Stimulated activated naive CD8-positive, alpha-beta T cell treated with anti-CD3 and anti-CD28 coated beads, Interleukin-15, Interleukin-2, amounts not matched to agents 100 ng/mL and 50 ng/mL, for 24 hours (primary cell): ENCODE results near the gene CNTN5.

ENCODE experiments used
- H3K27ac Mint-ChIP-seq: one replicate; pipeline ENCODE4 v1.8.0; 2021; ENCODE audit warnings: mild to moderate bottlenecking, mixed read lengths
- H3K27me3 Mint-ChIP-seq: one replicate; pipeline ENCODE4 v1.8.0; 2021; ENCODE audit warnings: mixed read lengths
- H3K36me3 Mint-ChIP-seq: one replicate; pipeline ENCODE4 v1.8.0; 2021; ENCODE audit warnings: low read depth, mixed read lengths
- H3K4me1 Mint-ChIP-seq: one replicate; pipeline ENCODE4 v1.8.0; 2021; ENCODE audit warnings: low read depth, mixed read lengths
- H3K4me3 Mint-ChIP-seq: one replicate; pipeline ENCODE4 v1.8.0; 2021; ENCODE audit warnings: mild to moderate bottlenecking, mixed read lengths
- H3K9me3 Mint-ChIP-seq: one replicate; pipeline ENCODE4 v1.8.0; 2021; ENCODE audit warnings: mixed read lengths

CNTN5 gene

DNA sequence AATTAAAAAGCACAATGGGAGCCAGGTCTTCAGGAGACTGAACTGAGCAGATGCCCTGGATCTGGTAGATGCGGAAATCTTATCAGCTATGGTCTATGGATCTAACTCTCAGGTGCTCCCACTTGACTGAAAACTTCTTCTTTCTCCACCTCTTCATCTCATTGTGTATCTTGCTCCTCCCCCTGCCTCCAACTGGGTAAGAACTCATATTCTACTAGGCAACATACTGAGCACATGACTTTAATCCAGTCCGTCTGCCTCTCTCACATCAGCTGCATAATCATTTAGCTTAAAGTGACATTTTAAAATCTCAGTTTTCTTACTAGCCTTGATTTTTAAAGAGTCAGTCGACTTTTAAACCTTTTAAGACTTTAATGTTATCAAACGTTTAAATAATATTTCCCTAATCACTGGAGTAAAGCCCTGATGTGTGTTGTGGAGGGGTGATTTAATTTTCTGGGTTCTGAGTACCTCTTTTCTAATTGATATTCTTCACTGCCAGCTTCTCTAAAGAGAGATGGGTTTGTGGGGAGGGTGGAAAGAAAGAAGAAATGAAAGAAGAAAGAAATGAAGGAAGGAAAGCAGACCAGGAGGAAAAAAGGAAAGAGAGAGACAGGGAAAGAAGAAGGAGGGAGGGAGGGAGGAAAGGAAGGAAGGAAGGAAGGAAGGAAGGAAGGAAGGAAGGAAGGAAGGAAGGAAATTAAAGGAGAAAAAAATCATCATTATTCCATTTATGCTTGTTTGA, 1073.5 kb downstream of the CNTN5 start:
- no peak overlapping the region for H3K4me3 Mint-ChIP-seq
- no peaks in the 10 kb centered on the region for H3K27me3 Mint-ChIP-seq
- no peaks in the 10 kb centered on the region for H3K4me1 Mint-ChIP-seq

DNA sequence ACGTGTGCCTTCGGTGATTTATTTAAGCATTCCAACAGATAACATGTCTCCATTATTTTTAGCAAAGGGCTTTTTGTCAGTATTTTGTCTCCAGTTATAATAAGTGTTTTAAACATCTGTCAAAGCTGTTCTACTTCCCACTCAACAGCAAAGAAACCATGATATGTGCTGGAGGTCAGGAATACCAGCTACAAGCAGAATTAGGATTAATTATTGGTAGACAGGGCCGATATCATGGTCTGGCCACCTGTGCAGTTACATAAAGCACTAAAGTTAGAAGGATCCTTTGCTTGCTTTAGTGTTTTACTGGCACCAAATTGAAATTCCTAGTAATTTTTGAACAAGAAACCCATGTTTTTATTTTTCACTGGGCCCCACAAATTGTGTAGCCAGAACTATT, 1075.1 kb downstream of the CNTN5 start:
- Mint-ChIP-seq H3K27ac (no peak overlapping the region), H3K27me3 (no peaks in the 10 kb centered on the region), H3K9me3 (peaks cover 29% of the 10 kb centered on the region), H3K4me1 (no peaks in the 10 kb centered on the region), H3K4me3 (no peak overlapping the region), H3K36me3 (no peaks in the 10 kb centered on the region)

More for the DNA sequence above, 1073.5 kb downstream of the CNTN5 start:
- H3K36me3 Mint-ChIP-seq: no peaks in the 10 kb centered on the region
- peaks cover 25% of the 10 kb centered on the region for H3K9me3 Mint-ChIP-seq
- H3K27ac Mint-ChIP-seq: no peak overlapping the region

DNA sequence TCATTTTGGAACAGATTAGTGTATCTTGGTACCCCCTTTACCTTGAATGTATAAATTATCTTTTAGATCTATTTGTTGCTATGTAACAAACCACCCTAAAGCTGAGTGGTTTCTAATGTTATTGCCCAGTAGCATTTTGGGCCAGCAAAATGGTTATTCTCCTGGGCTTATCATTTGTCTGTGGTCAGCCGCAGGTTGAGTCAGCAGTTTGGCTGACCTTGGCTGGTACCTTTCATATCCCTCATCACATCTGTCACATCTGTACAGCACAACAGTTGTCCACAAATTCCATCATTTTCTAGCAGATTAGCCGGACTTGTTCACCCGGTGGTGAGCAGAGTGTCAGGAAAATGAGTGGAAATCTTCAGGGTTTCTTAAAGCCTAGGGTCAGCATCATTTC, 1077.8 kb downstream of the CNTN5 start:
- no peak overlapping the region for H3K4me3 Mint-ChIP-seq
- H3K4me1 Mint-ChIP-seq: no peaks in the 10 kb centered on the region
- H3K36me3 Mint-ChIP-seq: no peaks in the 10 kb centered on the region
- peaks cover 26% of the 10 kb centered on the region for H3K9me3 Mint-ChIP-seq
- no peaks in the 10 kb centered on the region for H3K27me3 Mint-ChIP-seq
- no peak overlapping the region for H3K27ac Mint-ChIP-seq

DNA sequence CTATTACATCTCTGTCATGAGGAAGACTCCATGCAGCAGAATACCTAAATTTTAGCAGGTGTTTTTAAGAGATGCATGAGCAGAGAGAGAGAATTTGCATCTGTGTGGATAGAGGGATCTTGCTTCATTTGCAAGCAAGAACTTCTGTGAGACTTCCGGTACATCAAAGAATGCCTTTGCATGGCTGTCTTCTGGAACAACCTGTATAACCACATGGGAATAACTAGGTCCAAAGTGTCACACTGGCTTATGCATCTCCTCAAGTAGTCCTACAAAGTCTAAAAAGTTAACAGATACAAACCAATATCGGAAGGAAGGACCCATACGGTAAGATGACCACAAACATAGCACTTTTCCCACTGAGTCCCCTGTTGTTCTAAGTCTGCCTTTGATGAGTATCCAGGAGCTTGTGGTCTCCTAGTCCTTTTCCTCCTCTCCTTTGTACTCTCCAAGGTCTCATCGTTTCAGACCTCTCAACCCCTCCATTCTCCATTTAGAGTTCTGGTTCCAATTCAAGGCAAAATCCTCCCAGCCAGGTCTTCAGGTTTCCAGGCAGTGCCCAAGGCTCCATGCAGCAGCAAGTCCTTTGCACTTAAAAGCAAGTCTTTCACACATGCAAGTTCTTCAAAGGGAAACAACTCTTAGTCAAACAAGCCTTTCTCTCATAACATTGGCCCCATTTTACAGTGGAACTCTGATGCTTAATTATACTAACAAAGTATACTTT, 1084.7 kb downstream of the CNTN5 start:
- Mint-ChIP-seq H3K9me3 (peaks cover 4% of the 10 kb centered on the region), H3K27ac (no peak overlapping the region), H3K4me3 (no peak overlapping the region), H3K36me3 (no peaks in the 10 kb centered on the region), H3K4me1 (no peaks in the 10 kb centered on the region), H3K27me3 (no peaks in the 10 kb centered on the region)

DNA sequence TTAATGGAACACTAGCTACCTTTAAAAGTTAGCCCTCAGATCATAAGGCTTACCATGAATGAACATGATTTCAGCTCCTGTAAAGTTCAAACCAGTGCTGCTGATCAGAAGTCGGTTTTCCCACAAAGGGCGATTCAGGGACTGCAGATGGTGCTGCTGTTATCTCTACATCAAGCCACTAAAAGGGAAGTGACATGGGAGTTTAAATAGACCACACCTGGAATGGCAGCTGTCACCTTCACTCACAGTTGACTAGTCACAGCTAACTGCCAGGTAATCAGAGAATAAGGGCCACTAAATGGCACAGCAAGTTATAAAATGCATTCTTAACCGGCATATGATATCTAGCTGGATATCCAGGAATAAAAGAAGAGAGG, 1085.2 kb downstream of the CNTN5 start:
- Mint-ChIP-seq H3K36me3 (no peaks in the 10 kb centered on the region), H3K9me3 (peaks cover 4% of the 10 kb centered on the region), H3K4me1 (no peaks in the 10 kb centered on the region), H3K27me3 (no peaks in the 10 kb centered on the region), H3K4me3 (no peak overlapping the region), H3K27ac (no peak overlapping the region)

DNA sequence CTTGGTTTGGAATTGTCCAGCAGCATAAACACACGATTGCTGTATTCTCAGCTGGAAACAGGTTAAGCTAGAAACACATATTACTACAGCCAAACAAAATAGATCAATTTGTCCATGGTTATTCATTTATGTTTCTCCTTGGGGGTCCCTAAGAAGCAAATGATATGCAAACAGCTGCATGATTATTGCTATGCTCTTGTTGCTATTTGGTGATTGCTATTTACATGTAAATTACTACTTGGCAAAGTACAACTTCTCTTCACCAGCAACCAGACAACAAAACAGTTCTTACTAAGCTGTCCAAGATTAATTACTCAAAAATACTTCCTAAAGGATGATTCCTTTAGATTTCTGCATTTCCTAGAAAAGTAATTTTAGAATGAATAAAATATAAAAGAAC, 1098.4 kb downstream of the CNTN5 start:
- Mint-ChIP-seq H3K9me3 (peaks cover under 1% of the 10 kb centered on the region), H3K36me3 (no peaks in the 10 kb centered on the region)

DNA sequence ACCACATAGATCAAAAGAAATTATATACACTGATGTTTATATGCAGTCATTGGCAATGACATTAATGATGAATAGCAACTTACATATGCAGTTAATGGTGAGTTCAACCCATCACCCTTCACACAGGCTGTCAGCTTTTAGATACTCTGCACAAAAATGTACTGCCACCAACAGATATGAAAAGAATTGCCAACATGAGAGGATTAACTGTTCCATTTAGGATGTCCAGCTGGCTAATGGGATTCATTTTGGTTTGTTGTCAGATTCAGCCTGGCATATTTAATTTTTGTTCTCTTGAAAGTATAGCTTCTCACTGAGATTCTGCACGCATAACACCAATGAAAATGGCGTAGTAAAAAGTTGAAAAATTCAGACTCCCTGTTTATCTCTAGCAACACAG, 1112.4 kb downstream of the CNTN5 start:
- no peak overlapping the region for H3K4me3 Mint-ChIP-seq
- no peaks in the 10 kb centered on the region for H3K27me3 Mint-ChIP-seq
- H3K9me3 Mint-ChIP-seq: peaks cover 15% of the 10 kb centered on the region
- no peak overlapping the region for H3K27ac Mint-ChIP-seq
- no peaks in the 10 kb centered on the region for H3K36me3 Mint-ChIP-seq
- H3K4me1 Mint-ChIP-seq: no peaks in the 10 kb centered on the region

More for the DNA sequence above, 1098.4 kb downstream of the CNTN5 start:
- Mint-ChIP-seq H3K4me1 (no peaks in the 10 kb centered on the region), H3K4me3 (no peak overlapping the region), H3K27me3 (no peaks in the 10 kb centered on the region), H3K27ac (no peak overlapping the region)

DNA sequence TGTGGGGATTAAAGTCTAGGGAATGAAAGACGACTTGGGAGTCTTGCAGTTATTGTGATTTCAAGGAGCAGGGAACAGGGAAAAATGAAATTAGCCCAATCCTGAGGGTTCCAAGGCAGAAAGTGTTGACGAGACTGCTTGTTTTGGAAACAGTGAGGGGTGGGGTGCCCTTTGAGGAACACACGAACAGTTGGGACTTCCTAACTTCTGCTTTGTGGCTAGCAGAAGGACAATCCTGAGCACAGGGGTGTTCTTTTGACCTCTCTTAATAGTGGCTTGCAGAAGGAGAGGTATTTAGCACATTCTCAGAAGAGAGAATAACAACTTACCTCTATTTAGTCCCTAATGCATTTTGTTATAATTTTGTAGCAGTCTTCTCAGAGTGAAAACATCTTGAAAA, 1120.5 kb downstream of the CNTN5 start:
- Mint-ChIP-seq H3K27me3 (no peaks in the 10 kb centered on the region), H3K27ac (no peak overlapping the region), H3K4me3 (no peak overlapping the region), H3K9me3 (peaks cover 4% of the 10 kb centered on the region), H3K4me1 (no peaks in the 10 kb centered on the region), H3K36me3 (no peaks in the 10 kb centered on the region)

DNA sequence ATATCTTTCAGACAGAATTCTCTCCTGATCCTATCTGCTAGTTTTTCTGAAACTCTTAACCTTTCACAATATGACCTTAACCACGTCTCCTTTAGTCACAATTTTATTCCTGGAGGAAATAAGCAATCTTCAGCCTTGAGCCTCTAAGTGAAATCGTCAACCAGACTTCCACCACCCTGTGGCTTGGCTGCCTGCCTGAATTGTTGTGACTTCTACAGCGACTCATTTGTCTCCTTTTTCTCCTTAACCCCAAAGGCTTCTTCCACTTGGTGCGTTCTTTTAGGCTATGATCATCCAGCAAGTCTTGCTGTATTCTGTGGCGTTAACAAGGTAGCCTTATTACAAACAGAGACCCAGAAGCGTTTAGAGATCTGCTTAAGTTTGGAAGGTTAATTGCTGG, 1131.2 kb downstream of the CNTN5 start:
- no peak overlapping the region for H3K4me3 Mint-ChIP-seq
- H3K9me3 Mint-ChIP-seq: peaks cover 7% of the 10 kb centered on the region
- no peaks in the 10 kb centered on the region for H3K27me3 Mint-ChIP-seq
- no peak overlapping the region for H3K27ac Mint-ChIP-seq
- no peaks in the 10 kb centered on the region for H3K36me3 Mint-ChIP-seq
- no peaks in the 10 kb centered on the region for H3K4me1 Mint-ChIP-seq

DNA sequence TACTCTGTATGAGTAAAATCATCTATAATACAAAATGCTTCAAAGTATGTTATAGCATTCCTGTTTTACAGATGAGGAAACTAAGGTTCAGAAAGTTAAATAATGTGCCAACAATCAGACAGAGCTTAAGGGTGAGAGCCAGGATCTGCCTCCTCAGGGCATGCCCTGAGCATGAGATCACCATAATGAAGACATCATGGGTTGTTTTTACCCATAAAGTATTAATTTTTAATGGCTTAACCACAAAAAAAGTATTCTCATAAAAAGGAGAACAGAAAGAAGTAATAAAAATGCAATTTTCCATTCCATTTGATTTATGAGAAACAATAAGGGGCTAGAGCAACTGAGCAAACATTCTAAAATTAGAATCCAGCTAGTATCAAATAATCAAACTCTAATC, 1132.0 kb downstream of the CNTN5 start:
- H3K9me3 Mint-ChIP-seq: peaks cover 7% of the 10 kb centered on the region

DNA sequence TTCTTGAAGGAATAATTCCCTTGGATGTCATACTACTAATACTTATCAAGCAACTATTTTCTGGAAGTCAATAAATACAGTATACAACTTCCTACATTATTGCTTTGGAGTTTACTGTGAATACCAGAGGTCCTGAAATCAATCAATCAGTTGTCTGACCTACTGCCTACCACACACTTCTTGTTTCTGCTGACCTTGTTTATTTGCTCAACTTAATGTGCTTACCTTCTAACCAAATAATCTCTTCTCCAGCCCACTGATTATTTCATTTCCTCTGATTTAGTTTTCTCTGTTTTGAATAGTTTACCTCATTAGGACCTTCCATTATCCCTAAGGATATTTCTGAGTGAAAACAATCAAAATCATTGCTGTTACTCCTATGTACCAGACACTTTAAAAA, 1142.7 kb downstream of the CNTN5 start:
- Mint-ChIP-seq H3K27me3 (no peaks in the 10 kb centered on the region), H3K4me3 (no peak overlapping the region), H3K4me1 (no peaks in the 10 kb centered on the region), H3K36me3 (no peaks in the 10 kb centered on the region), H3K27ac (no peak overlapping the region), H3K9me3 (peaks cover 8% of the 10 kb centered on the region)

More for the DNA sequence above, 1132.0 kb downstream of the CNTN5 start:
- no peaks in the 10 kb centered on the region for H3K27me3 Mint-ChIP-seq
- H3K36me3 Mint-ChIP-seq: no peaks in the 10 kb centered on the region
- H3K27ac Mint-ChIP-seq: no peak overlapping the region
- H3K4me1 Mint-ChIP-seq: no peaks in the 10 kb centered on the region
- no peak overlapping the region for H3K4me3 Mint-ChIP-seq

DNA sequence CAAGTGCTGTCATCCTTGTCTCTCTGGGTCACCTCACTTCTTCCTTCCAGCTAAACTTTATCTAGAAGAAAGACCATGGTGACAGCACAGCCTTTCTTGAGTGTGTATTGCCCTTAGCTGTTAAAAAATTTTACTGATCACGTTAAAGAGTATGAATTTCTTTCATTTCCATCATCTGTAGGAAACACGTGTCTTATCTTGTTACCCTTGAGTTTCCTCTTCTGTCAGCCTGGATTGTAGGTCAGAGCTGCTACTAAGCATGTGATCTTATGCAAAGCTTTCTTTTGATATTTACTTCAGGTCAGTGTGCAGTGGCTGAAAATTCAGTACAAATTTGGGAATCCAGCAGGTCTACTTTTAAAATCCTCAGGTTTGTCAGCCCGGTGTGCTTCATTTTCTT, 1154.1 kb downstream of the CNTN5 start:
- no peak overlapping the region for H3K27ac Mint-ChIP-seq
- no peaks in the 10 kb centered on the region for H3K36me3 Mint-ChIP-seq
- no peak overlapping the region for H3K4me3 Mint-ChIP-seq
- no peaks in the 10 kb centered on the region for H3K27me3 Mint-ChIP-seq
- no peaks in the 10 kb centered on the region for H3K4me1 Mint-ChIP-seq
- peaks cover 12% of the 10 kb centered on the region for H3K9me3 Mint-ChIP-seq

DNA sequence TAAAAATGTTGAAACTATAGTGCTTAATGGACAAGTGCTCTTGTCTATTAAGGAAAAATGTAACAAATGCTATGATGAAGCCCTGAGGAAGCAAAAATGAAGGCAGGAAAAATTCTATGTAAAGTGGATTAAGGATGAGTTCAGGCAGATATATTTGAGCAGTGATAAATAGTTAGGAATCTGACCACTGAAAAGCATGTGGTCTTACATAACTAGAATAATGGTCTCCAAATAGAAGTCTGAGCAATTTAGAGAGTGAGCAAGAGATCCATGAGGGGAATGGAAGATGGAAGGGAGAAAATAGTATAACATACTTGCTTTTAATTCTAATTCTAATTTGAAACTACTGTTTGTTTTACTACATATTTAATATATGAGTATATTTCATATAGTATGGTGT, 1155.7 kb downstream of the CNTN5 start:
- no peaks in the 10 kb centered on the region for H3K27me3 Mint-ChIP-seq
- H3K4me1 Mint-ChIP-seq: no peaks in the 10 kb centered on the region
- no peak overlapping the region for H3K4me3 Mint-ChIP-seq
- H3K36me3 Mint-ChIP-seq: no peaks in the 10 kb centered on the region
- peaks cover 12% of the 10 kb centered on the region for H3K9me3 Mint-ChIP-seq
- H3K27ac Mint-ChIP-seq: no peak overlapping the region

DNA sequence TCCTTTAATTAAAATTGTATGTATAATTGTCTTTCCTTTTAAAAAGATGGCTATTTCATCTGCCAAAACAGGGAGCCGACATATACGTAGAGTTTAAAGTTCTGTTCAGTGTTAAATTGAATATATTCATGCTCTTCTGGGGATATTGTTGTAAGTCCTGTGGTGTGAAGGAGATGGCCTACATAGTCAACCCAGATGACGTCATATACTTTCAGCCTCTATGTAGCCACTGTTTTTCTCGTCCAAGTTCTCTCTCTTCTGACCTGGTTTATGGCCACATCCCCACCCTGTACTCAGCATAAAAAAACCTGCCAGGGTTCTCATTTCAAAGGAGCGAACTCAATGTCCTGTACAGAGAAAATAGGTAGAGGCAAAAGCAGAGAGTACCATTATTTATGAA, 1156.9 kb downstream of the CNTN5 start:
- Mint-ChIP-seq H3K9me3 (peaks cover 8% of the 10 kb centered on the region), H3K4me1 (no peaks in the 10 kb centered on the region), H3K27me3 (no peaks in the 10 kb centered on the region), H3K4me3 (no peak overlapping the region), H3K27ac (no peak overlapping the region), H3K36me3 (no peaks in the 10 kb centered on the region)

DNA sequence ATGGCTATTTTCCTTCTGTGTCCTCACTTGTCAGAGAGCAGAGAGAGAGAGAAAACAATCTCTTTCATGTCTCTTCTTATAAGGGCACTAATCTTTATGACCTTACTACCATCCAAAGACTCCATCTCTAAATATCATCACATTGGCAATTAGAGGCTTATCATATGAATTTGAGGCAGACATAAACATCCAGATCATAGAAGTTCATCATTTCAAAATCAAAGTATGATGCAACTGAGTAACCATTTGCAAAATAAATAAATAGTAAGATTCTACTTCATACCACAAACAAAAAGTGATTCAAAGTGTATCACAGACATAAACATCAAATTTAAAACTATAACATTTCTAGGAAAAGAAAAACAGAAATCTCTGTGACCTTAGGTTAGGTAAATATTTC, 1161.6 kb downstream of the CNTN5 start:
- H3K9me3 Mint-ChIP-seq: peaks cover 10% of the 10 kb centered on the region
- no peak overlapping the region for H3K4me3 Mint-ChIP-seq
- H3K36me3 Mint-ChIP-seq: no peaks in the 10 kb centered on the region
- no peaks in the 10 kb centered on the region for H3K27me3 Mint-ChIP-seq
- H3K4me1 Mint-ChIP-seq: no peaks in the 10 kb centered on the region
- H3K27ac Mint-ChIP-seq: no peak overlapping the region

DNA sequence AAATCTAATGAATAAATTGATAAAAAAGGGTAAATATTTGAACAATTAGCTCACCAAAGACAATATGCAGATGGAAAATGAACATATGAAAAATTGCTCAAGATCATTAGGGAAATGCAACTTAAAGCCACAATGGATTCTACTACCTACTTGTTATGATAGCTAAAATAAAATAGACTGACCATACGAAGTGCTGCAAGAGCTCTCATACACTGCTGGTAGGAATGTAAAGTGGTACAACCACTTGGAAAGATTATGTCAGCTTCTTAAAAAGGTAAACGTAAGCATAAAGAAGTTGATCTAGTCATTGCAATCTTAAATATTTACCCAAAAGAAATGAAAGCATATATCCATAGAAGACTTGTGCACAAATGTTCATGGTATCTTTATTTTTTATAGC, 1162.2 kb downstream of the CNTN5 start:
- no peak overlapping the region for H3K27ac Mint-ChIP-seq
- no peak overlapping the region for H3K4me3 Mint-ChIP-seq
- no peaks in the 10 kb centered on the region for H3K4me1 Mint-ChIP-seq
- H3K27me3 Mint-ChIP-seq: no peaks in the 10 kb centered on the region
- H3K9me3 Mint-ChIP-seq: peaks cover 12% of the 10 kb centered on the region
- H3K36me3 Mint-ChIP-seq: no peaks in the 10 kb centered on the region
